ENCODE measurements around the gene OR5AN1. TPM values are rescaled to one million over a fixed set of nuclear protein-coding genes. Genes with fewer than 3 reads are reported as not detected.

Gene OR5AN1
- total RNA-seq, 1 experiment from 2014 or later = not detected

DNA sequence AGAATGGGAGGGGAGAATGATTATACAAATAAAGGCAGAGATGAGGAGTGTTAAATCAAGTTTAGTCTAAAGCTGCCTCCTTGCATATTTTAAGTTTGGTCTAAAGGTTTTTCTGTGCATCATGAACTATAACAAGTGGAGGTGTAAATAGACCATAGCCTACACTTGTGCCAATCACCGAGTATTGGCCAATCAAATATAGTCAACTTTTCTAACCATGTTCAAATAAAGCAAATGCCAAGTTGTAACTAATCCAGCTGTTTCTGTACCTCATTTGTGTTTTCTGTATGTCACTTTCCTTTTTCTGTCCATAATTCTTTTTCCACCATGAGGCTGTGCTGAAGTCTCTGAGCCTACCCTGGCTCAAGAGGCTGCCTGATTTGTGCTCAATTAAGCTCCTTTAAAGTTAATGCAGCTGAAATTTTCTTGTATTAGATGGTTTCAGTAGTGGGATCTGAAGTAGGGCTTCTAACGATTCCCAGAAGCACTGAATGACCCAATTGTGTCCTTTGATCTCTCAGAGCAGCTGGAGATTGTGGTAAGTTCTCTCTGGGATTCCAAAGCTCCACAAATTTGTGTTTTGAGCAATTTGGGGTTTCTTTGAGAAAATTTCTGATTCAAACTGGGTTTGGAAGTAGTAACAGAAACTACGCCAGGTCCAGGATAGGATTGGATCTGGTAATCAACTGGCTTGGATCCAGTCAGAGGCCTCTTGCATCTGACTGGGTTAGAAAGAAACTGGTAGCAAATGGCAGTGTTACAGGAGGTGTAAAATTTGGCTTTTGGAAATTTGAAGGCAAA, 42.0 kb downstream of the OR5AN1 start:
- Mint-ChIP-seq H3K27ac (ENCODE audit: unreplicated experiment) (no peak overlapping the region), H3K4me3 (ENCODE audit: low read depth, unreplicated experiment) (no peak overlapping the region), H3K36me3 (ENCODE audit: insufficient read depth, unreplicated experiment) (no peaks in the 10 kb centered on the region), H3K9me3 (ENCODE audit: low read depth, unreplicated experiment) (peaks cover 2% of the 10 kb centered on the region), H3K27me3 (ENCODE audit: unreplicated experiment) (peaks cover 13% of the 10 kb centered on the region), H3K4me1 (ENCODE audit: low read depth, unreplicated experiment) (no peaks in the 10 kb centered on the region)
- BruUV-seq (replicated peaks) = no TSS peak
- intact Hi-C loops (cut with micrococcal nuclease; ENCODE audit: unreplicated experiment) = no loop called here
- TF ChIP-seq, protein P1, sequence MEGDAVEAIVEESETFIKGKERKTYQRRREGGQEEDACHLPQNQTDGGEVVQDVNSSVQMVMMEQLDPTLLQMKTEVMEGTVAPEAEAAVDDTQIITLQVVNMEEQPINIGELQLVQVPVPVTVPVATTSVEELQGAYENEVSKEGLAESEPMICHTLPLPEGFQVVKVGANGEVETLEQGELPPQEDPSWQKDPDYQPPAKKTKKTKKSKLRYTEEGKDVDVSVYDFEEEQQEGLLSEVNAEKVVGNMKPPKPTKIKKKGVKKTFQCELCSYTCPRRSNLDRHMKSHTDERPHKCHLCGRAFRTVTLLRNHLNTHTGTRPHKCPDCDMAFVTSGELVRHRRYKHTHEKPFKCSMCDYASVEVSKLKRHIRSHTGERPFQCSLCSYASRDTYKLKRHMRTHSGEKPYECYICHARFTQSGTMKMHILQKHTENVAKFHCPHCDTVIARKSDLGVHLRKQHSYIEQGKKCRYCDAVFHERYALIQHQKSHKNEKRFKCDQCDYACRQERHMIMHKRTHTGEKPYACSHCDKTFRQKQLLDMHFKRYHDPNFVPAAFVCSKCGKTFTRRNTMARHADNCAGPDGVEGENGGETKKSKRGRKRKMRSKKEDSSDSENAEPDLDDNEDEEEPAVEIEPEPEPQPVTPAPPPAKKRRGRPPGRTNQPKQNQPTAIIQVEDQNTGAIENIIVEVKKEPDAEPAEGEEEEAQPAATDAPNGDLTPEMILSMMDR (IDR thresholded peaks at IDR 0.05; ENCODE audit: unreplicated experiment) = no peak
- no peak for DNase-seq
- CTCF ChIA-PET = no interaction called here

DNA sequence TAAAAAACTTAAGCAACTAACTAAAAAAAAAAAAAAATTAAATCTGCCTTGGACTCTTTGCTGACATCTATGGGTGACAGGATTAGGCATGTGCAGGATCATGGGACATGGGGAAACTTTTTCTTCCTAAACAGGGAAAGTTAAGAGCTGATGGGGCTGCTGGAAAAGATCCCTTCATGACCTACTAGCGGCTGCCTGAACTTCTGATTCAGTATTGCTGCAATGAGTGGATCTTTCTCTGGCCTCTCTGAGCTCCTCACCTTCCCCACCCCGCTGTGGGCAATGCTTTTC, 42.5 kb downstream of the OR5AN1 start:
- Mint-ChIP-seq H3K36me3 (ENCODE audit: insufficient read depth, unreplicated experiment) (no peaks in the 10 kb centered on the region), H3K4me3 (ENCODE audit: low read depth, unreplicated experiment) (no peak overlapping the region), H3K27ac (ENCODE audit: unreplicated experiment) (no peak overlapping the region), H3K9me3 (ENCODE audit: low read depth, unreplicated experiment) (peaks cover 2% of the 10 kb centered on the region), H3K27me3 (ENCODE audit: unreplicated experiment) (peaks cover 13% of the 10 kb centered on the region), H3K4me1 (ENCODE audit: low read depth, unreplicated experiment) (no peaks in the 10 kb centered on the region)
- no TSS peak for BruUV-seq (replicated peaks)
- intact Hi-C loops (cut with micrococcal nuclease; ENCODE audit: unreplicated experiment) = no loop called here
- TF ChIP-seq, protein P1 (IDR thresholded peaks at IDR 0.05; ENCODE audit: unreplicated experiment) = no peak
- CTCF ChIA-PET = no interaction called here
- no peak for DNase-seq

DNA sequence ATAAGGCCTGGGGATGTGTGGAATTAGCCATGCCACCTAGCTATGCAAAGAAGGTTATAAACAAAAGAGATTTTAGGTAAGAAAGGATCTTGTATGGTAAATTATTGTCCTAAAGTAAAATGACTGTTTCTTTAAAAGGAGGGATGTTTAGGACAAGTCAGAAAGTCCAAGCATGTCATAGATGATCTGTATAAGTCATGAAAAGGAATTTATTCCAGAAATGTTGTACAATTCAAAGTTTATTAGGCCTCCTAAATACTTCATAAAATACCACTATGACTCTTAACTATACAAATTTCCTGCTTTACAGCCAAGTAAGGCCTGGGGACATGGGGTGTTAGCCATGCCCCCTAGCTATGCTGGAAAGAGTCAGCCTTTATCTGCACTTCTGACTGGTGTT, 44.9 kb downstream of the OR5AN1 start:
- CTCF ChIA-PET = no interaction called here
- DNase-seq = no peak
- Mint-ChIP-seq H3K4me3 (ENCODE audit: low read depth, unreplicated experiment) (no peak overlapping the region), H3K36me3 (ENCODE audit: insufficient read depth, unreplicated experiment) (no peaks in the 10 kb centered on the region), H3K27me3 (ENCODE audit: unreplicated experiment) (peaks cover 1% of the 10 kb centered on the region), H3K9me3 (ENCODE audit: low read depth, unreplicated experiment) (peaks cover 2% of the 10 kb centered on the region), H3K27ac (ENCODE audit: unreplicated experiment) (no peak overlapping the region), H3K4me1 (ENCODE audit: low read depth, unreplicated experiment) (no peaks in the 10 kb centered on the region)
- BruUV-seq (replicated peaks) = no TSS peak
- TF ChIP-seq, protein P1 (IDR thresholded peaks at IDR 0.05; ENCODE audit: unreplicated experiment) = no peak
- intact Hi-C loops (cut with micrococcal nuclease; ENCODE audit: unreplicated experiment) = no loop called here

DNA sequence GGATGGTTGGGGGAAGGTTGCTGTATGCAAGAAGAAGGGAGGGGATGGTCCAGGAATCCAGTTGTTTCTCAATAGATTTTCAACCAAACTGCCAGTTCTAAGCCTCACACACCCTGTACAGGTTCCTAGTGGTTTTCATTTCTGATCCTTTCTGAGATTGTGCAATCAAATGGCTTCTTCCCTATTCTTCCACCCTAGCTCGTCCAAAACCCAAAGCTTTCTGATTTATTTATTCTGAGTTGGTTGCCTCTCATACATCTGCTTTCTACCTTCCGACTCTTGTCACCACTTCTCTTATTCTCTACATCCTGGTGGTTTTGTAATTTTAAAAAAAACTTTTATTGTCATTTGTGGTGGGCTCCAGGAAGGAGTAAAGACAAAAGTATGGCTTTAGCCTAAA, 55.0 kb downstream of the OR5AN1 start:
- Mint-ChIP-seq H3K4me1 (ENCODE audit: low read depth, unreplicated experiment) (no peaks in the 10 kb centered on the region), H3K27ac (ENCODE audit: unreplicated experiment) (no peak overlapping the region), H3K9me3 (ENCODE audit: low read depth, unreplicated experiment) (no peaks in the 10 kb centered on the region), H3K36me3 (ENCODE audit: insufficient read depth, unreplicated experiment) (no peaks in the 10 kb centered on the region), H3K4me3 (ENCODE audit: low read depth, unreplicated experiment) (no peak overlapping the region), H3K27me3 (ENCODE audit: unreplicated experiment) (peaks cover 18% of the 10 kb centered on the region)
- no peak for DNase-seq
- TF ChIP-seq, protein P1 (IDR thresholded peaks at IDR 0.05; ENCODE audit: unreplicated experiment) = no peak
- BruUV-seq (replicated peaks) = no TSS peak
- intact Hi-C loops (cut with micrococcal nuclease; ENCODE audit: unreplicated experiment) = no loop called here
- CTCF ChIA-PET = no interaction called here

All from Calu3 (cell line).